GM21576 (cell line): ENCODE data around the gene SMPD3.

ENCODE experiments used
- ATAC-seq: cut with Tn5 transposase; IDR thresholded peaks from one replicate; pipeline ENCODE4 v1.9.1; 2021; ENCODE audit warnings: mild to moderate bottlenecking, moderate library complexity; ENCODE audit not compliant: unreplicated experiment

SMPD3 gene

DNA sequence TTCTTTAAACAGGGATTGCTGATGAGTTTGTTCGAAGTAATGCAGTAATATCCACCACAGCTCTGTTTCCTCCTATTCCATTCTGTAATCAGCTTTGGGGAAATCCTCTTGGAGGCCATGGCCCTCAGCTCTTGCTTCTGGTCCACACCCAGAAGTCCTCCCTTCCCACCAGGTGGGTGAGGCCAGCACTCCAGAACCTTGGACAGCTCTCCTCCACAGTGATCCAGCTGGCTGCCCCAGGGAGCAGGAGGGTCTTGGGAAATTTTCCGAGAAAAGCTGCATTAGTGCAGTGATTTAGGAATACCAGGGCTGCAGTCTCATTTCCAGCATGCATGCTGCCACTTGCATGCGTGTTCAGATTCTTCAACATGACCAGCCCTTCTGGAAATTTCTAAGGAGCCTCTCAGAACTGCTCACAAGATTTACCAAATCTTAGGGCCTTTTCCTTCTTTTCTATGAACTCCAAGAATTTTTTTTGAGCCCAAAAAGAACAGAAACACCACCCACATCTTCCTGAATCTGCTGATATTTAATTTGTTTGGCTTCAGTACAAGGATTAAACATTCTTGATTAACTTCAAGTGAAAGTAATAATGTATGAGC lies 4.2 kb downstream of the SMPD3 start:
- no peak for ATAC-seq

DNA sequence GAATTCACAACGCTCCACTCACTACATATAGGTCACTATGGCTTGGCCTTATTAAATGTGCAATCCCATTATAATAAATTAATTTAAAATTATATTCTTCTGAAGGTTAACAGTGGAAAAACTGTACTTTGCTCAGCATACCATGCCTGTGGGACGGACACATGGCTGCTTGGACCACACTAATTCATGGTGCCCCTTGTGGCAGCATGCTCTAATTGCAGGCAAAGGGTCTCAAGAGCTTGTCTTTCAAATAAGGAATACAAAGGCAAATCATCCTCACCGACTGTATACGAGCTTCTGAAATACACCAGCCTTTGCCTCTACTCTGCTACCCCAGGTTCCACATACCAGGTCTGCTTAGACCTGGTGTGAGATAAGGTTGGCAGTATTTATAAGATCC lies 11.7 kb downstream of the SMPD3 start:
- ATAC-seq, result no peak

DNA sequence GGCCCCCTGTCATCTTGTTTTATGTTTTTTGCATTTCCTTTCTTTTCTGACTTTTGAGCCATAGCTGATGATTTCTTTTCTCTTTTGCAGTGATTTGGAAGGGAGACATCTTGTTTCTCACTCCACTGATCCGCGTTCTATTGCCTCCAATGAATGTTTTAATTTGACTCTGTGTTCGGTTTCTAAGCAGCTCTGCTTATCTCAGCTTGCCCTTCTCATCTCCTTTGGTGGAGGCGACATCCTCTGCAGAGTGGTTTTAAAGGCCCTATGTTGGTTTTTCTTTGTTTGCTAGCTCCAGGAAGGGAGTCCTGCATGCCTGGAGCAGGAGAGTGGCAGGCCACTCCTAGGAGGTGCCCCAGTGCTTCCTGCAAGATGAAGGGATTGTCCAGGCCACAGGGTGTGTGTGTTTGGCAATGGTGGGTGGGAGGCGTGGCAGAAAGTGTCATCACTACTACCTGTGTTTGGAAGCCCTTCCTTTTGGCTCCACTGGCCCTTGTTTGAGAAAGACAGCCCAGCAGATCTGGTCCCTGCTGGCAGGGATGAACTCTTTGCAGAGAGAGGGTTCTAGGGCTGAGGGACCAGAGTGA lies 13.6 kb downstream of the SMPD3 start:
- ATAC-seq, result no peak

DNA sequence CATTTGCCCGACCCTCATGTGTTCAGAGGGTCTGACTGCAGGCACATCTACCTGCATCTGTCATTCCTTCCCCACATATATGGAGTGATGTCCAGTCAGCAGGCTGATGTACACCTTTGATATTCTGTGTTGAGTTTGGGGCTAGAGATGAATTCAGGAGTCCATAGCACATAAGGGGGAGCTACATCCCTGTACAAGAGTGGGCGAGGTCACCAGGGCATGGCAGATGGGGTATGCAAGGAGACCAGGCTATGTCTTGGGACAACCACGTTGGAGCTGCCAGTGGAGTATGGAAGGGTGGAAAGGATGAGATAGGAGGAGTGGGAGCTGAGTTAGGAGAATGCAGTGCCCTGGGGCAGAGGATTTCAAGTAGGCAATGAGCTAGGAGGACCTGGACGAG lies 15.0 kb downstream of the SMPD3 start:
- ATAC-seq, result no peak

DNA sequence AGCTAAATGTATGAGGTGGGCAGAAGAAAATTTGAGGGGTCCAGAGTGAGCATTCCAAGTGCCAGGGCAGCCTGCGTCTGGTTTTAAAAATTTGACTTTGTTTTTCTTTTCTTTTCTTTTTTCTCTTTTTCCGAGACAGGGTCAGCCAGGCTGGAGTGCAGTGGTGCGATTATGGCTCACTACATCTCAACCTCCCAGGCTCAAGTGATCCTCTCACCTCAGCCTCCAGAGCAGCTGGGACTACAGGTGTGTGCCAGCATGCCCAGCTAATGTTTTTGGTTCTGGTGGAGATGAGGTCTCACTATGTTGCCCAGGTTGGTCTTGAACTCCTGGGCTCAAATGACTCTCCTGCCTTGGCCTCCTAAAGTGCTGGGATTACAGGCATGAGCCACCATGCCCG lies 15.6 kb downstream of the SMPD3 start:
- ATAC-seq, result no peak

DNA sequence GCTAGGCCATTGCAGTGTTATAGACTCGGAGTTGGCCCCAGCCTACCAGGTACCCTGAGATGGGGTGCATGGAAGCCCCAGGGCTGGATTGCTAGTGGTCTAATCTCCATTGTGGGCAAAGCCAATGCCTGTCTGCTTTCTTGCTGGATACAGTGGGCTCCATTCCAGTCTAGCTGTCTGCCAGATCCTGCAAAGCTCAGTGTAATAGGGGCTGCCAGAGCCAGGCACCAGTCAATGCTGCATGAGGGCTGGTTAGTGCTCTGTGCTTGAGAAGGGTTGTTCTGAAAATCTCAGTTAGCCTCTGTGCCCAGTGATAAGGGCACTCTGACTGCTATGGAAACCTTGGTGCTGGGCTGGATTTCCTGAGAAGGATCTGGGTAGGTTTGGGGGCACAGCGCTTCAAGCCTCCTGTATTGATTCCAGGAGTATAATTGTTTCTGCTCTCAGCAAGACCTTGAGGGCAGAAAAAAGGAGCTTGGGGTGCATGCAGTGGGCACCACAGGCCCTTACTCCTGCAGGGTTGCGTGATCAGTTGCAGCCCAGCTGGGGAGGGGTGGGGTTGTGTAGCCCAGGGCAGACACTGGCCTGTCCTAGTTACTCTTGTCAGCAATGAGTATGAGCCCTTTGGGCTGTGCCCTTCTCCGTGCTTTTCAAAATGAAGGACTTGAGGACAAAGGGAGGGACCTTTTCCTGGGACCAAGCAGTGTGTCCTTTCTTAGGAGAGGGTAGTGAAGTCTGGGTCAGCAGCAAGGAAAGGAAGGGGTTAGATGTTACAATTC lies 19.0 kb downstream of the SMPD3 start:
- no peak for ATAC-seq

DNA sequence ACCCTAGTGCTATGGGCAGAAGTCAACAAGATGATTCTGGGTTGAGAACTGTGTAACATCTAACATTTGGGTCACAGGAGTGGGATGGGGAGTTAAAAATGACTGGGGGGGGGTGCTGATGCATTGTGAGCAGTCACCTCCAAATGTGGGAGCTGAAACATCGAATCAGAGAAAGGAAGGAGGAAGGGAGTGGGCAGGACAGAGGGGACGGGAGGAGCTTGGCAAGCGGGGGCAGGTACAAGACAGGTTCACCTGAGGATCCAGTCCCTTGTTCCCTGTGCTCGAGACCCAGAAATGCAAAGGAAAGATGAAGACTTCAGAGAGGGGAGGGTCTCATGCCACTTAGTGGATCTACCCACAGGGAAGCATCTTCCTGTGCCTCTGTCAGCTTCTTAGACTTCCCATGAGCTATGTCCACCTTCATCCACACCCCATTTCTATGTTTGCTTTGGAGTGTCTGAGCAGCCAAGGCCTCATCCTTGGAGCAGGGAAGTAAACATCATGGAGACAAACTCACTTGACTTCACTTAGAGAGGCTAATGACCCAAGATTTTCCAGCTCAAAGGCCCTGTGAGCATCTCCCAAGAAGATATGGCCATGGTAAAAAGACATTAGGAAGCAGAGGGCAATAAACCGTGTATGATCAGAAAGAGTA lies 20.5 kb downstream of the SMPD3 start:
- ATAC-seq, result no peak

DNA sequence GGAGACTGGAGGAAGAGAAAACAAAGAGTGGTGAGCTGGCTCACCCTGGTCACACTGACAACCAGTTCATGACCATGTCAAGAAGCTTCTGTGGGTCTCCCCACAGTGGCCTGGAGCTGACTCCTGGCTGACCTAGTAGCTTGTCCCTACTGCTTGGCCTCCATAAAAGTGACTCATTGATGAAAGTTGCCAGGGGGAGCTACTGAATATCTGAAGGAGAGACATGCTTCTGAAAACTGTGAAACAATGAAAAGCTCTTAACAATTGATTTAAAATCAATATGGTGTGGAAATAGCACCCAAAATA lies 22.0 kb downstream of the SMPD3 start:
- ATAC-seq, result no peak

DNA sequence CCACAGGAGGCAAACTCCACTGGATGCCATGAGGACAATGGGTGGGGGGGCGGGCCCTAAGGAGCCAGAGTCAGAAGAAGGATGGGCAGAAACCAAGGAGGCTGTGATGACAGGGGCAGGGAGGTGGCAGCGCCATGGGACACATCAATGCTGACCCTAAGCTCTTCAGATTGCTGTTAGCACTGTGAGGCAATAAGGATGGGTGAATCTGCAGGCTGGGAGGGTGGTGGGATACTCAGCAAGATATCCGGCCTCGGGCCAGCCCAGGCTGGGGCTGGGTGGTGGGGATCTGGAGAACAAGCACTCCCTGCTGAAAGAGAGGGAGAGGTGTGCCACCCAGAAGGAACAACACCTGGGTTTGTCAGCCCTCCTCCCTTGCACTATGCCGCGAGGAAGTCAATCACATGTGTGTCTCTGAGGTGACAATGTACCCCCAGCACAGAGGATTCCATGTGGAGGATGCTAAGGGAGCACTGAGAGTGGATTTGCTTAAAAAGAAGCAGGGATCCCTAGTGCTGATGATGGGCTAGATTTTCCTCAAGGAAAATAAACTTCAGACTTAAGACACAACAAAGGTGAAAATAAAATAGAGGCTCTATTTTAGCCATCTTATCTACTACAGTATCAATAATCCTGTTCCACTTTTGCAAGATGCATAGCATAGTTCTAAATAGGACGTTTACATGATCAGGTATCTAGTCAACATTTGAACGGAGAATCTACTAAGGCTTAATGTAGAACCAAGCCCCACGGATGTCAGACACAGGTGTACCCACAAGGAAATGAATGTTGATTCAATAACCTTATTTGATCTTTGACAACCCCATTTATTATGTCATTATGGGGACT lies 22.6 kb downstream of the SMPD3 start:
- ATAC-seq, result no peak

DNA sequence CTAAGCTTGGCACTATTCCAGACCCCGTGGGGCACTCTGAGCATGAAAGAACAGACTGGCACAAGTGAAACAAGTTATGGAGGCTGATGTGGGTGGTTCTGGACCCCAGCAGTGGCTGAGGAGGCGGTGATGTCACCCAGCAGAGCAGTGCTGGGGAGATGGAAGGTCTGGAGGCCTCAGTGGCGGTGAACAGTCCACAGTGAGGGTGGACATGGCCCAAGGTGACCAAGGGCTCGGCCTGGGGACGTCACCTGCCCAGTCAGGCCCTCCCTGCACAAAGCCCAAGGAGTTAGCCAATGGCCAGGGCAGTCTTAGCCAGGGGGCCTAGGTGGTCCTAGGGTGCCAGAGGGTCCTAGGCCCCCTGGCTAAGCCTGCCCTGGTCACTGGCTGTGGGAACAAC lies 24.5 kb downstream of the SMPD3 start:
- no peak for ATAC-seq

DNA sequence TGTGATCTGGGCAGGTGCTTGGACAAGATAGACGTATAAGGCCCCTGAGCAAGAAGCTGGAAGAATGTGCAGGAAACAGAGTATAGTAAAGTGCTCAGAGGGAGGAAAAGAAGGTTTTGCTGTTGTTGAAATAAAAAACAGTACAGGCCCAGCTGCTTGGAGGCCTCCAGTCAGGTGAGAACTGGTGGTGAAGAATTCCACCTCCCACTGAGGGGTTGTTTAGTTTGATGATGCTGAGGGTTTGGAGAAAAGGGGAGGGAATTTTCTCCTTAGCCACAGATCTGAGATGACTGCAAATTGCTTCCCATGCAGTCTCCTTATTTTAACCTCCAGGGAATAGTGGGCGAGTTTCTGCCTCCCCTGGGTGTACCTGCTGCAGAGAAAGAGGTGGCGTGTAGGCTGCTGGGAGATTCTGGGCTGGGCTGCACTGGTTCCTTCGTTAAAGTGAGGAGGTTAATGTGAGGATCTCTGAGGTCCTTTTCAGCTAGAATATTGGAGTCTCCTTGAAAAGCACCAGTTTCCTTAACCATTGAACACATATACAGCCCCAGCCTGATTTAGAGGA lies 25.8 kb downstream of the SMPD3 start:
- no peak for ATAC-seq

DNA sequence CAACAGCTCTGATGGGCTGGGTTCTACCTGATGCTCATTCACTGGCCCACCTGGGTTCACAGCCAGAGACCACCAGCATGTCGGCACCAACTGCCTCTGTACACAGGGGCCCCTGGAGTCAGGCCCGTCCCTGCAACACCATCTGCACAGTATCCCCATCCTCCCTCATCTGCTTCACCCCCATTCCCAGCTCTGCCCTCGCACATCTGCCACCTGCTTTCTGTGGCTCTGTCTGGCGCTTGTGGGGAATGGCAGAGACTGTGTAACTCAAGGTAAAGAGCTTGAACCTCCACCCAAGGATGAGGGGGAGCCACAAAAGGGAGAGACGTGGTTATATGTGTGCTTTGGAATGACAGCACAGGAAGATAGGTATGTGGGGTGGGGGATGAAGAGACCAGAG lies 27.2 kb downstream of the SMPD3 start:
- no peak for ATAC-seq

DNA sequence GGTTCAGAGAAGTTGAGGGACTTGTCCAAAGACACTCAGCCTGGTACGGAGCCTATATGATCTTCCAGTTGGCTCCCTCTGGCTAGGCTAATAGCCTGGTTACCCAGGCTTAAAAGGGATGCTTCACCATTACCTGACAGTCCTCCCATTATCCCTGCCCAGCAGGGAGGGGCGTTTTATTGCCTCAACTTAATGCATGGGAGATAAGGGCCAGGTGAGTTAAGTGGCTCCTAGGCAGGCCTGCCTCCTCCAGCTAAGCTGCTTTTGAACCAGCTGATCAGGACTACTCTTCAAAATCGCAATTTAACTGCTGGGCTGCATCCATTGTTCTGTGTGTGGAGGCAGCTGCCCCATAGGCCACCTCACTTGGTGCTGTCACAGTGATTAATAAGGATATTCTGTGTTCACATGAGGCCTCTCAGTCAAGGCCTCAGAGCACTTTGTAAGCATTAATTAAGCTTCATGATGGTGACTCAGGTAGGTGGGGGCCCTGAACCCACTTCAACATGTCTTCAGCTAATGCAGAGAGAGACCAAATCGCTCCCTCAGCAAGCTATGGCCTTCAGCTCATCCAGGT lies 27.9 kb downstream of the SMPD3 start:
- no peak for ATAC-seq

DNA sequence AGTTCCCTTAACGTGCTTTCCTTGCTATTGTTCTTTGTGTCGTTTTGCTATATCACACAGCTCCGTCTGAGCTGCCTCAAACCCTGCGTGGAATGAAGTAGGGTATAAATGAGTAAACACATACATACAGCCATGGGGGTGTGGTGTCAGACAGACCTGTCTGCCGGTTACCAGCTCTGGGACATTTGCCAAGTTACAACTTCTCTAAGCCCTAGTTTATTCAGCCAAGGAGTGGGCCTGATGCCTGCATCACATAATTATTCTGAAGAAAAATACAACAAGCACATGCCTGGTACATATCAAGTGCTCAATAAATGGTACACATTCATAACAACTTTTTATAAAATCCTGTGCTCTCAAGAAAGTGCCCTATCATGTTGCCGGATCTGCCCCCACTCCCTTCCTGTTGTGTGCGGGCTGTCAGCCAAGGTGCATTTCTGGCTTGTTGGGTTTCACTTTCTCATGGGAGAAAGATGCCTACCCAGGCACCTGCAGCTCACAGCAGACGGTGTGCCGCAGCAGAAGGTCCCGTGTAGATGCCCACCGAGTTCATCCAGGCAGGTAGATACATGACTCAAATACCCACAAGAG lies 30.5 kb downstream of the SMPD3 start:
- ATAC-seq, result peak; percentile 76

DNA sequence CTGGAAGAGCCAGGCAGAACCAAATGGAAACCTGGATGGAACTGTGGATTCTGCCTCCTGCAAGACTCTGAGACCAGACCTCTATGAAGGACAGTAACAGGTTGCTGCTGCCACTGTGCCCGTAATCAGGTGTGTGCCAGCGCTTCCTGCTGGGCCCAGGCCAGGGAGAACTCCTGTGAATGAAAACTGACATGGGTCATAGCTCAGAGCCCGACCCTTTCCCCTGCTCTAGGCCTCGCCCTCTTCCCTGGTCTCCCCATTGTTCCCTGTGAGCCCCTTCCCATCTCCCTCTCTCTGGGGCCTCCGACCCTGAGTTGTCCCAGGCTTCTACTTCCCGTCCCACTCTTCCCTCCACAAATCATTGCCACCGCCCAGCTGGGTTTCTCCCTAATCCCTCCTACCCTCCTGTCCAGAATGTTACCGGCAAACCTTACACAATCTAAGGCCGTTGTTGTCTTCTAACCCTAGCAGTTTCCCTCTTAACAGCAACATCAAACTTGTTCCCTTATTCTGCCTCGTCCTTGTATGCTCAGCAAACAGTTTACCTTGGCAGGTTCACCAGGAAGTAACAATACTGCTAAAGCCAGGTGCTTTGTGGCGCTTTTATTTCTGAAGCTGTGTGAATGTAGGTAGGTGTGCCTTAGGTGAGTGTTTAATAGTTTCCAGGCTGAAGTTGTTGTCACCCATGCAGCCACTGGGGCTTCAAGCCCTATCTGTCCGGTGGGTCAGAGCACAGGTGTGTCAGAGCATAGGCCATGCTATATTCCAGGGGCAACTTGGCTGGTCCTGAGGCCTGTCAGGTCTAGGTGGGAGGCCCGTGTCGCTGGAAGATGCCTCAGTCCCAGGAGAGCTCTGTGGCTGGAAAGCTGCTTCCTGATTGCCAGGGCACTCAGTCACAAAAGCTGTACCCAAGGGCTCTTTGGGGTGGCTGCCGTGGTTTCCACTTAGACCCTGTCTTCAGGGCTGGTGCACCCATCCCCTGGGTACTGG lies 32.0 kb downstream of the SMPD3 start:
- no peak for ATAC-seq

DNA sequence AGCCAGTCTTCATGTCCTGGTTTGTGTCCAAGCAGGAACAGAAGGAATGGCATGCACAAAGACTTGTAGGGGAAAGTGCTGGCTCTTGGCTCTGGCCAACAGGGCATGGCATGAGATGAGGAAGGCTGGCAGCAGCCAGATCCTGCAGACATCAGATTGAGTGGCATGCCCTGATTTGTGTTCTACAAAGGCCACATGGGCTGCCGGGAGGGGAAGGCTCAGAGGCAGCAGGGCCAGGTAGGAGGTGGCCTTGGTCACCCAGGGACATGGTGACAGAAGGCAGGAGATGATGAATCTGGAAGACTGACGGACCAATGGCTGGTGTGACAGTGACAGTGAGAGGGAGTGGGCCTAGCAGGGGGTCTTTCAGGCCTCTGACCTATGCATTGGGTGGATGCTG lies 33.7 kb downstream of the SMPD3 start:
- ATAC-seq, result no peak

DNA sequence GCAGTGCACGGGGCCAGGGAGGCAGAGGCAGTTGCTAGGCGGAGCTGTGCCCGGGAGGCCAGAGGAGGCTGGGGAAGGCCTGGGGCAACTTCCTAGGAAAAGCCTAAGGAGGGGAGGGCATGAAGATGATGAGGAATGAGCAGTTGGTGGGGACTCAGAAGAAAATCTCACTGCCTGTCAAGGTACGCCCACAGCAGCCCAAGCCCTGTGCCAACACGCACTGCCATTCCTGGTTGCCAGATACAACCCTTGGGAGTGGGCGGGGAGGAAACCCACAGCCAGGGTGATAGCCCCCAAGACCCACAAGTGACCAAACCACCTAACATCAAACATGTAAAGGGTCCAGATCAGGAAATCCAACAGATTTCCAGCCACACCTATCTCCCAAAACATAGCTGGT lies 36.2 kb downstream of the SMPD3 start:
- ATAC-seq, result no peak

DNA sequence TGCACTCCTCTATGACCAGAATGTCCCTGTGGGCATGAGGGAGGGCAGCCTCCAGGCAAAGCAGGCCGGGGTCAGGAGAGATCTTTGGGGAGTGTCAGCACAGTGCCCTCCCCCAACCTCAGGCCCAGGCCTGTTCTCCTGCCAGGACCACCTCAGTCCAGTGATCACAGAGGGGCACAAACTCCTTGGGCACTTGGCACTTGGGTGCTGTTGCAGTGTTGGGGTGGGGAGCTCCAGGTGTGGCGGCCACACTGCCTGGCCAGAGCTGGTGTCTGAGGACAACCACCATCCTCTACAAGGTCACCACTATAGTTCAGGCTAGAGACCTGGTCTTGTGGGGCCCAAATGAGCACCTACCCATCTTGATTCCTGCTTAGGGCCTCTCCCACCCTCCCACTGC lies 37.2 kb downstream of the SMPD3 start:
- ATAC-seq, result no peak

DNA sequence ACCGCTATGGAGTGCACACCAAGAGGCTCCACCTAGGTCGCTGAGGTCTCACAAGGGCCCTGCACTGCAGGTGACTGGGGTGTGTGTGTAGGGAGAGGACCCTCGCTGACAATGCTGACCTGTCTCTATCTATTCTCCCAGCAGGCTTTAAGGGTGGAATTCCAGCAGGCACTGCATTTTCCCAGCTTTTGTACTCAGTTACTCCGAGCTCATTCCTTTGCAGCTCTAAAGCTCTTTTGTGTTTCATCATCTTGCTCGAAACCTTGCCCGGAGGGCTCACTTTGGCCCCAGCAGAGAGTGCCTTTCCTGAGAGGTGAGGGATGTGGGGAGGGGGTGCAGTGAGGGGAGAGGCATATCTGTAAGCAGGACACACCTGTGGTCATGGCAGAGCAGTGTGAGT lies 39.3 kb downstream of the SMPD3 start:
- no peak for ATAC-seq
